Thoracic aorta (tissue), 2 donors: Measurements from ENCODE around the gene PYGB. TPM values are rescaled to one million over a fixed set of nuclear protein-coding genes. Genes with fewer than 3 reads are reported as not detected.

Experiments used
- ATAC-seq: fragments of 150-250 bp; one replicate; pipeline ENCODE4 v1.8.0; 2017; ENCODE audit warnings: low read depth; ENCODE audit not compliant: insufficient number of reproducible peaks, low FRiP score
- DNase-seq: peaks from one replicate; pipeline ENCODE4 v3.0.0-alpha.2; 2020; ENCODE audit warnings: low spot score
- H3K27ac ChIP-seq, 2 donors: fragments of 200-600 bp; sonication (generic); 1 replicate in 1 of 2; 2 replicates in 1 of 2; pipeline ENCODE4 v1.5.1; 2016; ENCODE audit warnings: mild to moderate bottlenecking in 2 of 2, moderate library complexity in 2 of 2
- H3K27me3 ChIP-seq: fragments of 200-600 bp; sonication (generic); replicated peaks from 2 replicates; pipeline ENCODE4 v1.6.0; 2016; ENCODE audit warnings: mild to moderate bottlenecking; ENCODE audit not compliant: insufficient read depth
- H3K36me3 ChIP-seq: fragments of 200-600 bp; sonication (generic); one replicate; pipeline ENCODE4 v1.5.1; 2016
- H3K4me1 ChIP-seq, 2 donors: fragments of 200-600 bp; sonication (generic); 1 replicate in 1 of 2; 2 replicates in 1 of 2; pipeline versions ENCODE4 v1.5.1 to v1.6.0; 2016; ENCODE audit warnings: low read depth in 2 of 2, mild to moderate bottlenecking in 1 of 2; ENCODE audit not compliant: control insufficient read depth in 1 of 2
- H3K4me3 ChIP-seq: fragments of 200-600 bp; sonication (generic); 2 replicates; pipeline ENCODE4 v1.5.1; 2016; ENCODE audit warnings: mild to moderate bottlenecking
- H3K9me3 ChIP-seq: fragments of 200-600 bp; sonication (generic); 2 replicates; pipeline ENCODE4 v1.5.1; 2016
- total RNA-seq, 2 donors: library from RNA; depleted of rRNA; stranded (reverse); fragments of >200 nt; gene quantifications; one replicate each; pipeline versions ENCODE4 v1.1.0 to v1.2.3, GENCODE V29; 2016
- TF ChIP-seq, protein P1 (sequence below): fragments of 200-600 bp; sonication (generic); IDR thresholded peaks from one replicate; pipeline ENCODE4 v1.5.1; 2019; ENCODE audit warnings: antibody characterized with exemption

PYGB gene
- total RNA-seq, 2 donors from 2014 or later = 124 to 256 TPM

DNA sequence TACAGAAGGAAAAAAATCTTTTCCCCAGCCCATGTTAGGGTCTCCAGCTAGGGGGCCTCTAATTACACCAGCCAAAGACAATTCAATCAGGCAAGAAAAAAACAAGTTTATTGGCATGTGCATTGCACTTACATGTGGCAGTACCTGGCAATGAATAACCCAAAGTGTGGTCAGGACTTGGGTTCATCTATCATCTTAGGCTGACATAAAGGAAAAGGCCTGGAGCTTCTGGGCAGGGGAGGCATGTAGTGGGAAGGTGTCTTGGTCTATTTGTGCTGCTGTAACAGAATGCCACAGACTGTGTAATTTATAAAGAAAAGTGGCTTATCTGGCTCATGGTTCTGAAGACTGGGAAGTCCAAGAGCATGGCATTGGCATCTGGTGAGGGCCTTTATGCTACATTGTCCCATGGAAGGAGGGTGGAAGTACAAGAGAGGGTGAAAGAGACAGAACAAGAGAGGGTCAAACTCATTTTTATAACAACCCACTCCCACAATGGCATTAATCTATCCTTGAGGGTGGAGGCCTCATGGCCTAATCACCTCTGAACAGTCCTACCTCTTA is 4.4 kb upstream of the PYGB start:
- no peaks in the 10 kb centered on the region for H3K36me3 ChIP-seq
- no peak for ATAC-seq
- no peak for DNase-seq
- TF ChIP-seq, protein P1, sequence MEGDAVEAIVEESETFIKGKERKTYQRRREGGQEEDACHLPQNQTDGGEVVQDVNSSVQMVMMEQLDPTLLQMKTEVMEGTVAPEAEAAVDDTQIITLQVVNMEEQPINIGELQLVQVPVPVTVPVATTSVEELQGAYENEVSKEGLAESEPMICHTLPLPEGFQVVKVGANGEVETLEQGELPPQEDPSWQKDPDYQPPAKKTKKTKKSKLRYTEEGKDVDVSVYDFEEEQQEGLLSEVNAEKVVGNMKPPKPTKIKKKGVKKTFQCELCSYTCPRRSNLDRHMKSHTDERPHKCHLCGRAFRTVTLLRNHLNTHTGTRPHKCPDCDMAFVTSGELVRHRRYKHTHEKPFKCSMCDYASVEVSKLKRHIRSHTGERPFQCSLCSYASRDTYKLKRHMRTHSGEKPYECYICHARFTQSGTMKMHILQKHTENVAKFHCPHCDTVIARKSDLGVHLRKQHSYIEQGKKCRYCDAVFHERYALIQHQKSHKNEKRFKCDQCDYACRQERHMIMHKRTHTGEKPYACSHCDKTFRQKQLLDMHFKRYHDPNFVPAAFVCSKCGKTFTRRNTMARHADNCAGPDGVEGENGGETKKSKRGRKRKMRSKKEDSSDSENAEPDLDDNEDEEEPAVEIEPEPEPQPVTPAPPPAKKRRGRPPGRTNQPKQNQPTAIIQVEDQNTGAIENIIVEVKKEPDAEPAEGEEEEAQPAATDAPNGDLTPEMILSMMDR = no peak
- H3K27me3 ChIP-seq = no peaks in the 10 kb centered on the region
- H3K27ac ChIP-seq = no peak overlapping the region
- no peaks in the 10 kb centered on the region for H3K9me3 ChIP-seq
- peaks cover 17 to 22% of the 10 kb centered on the region in 2 donors for H3K4me1 ChIP-seq
- no peak overlapping the region for H3K4me3 ChIP-seq

DNA sequence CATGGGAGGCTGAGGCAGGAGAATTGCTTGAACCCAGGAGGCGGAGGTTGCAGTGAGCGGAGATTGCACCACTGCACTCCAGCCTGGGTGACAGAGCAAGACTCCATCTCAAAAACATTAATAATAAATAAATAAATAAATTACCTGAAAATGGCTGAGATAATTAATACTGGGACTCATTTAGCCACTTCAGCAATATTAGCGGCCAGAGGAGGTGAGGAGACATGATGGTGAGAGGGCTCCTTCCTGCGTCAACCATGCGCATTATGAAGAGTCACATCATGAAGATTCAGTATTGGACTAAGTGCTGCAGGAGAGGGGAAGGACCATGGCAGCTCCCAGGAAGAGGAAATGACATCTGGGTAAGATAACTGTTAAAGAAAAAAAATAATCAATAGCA is 2.9 kb upstream of the PYGB start:
- no peak for DNase-seq
- no peaks in the 10 kb centered on the region for H3K9me3 ChIP-seq
- no peaks in the 10 kb centered on the region for H3K27me3 ChIP-seq
- no peak overlapping the region for H3K27ac ChIP-seq
- TF ChIP-seq, protein P1 = no peak
- H3K4me3 ChIP-seq = no peak overlapping the region
- H3K4me1 ChIP-seq = peaks cover 8 to 18% of the 10 kb centered on the region in 2 donors
- ATAC-seq = no peak
- no peaks in the 10 kb centered on the region for H3K36me3 ChIP-seq

DNA sequence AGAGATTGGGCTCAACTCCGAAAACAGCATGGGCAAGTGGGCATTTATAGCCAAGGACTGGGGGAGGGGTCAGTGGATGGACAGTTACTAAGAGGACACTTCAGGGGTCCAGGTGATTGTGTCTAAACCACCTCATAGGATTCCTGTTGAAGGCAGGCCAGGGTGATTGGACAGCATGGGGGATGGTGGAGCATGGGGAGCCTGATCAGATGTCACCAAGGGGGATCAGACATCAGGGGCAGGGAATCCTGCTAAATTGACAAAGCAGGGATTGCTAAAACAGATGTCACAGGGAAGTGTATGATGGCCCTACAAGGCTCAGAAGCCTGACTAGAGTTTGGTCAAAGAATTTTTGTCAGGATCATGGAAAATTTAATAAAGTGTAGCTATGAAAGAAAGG is 2.4 kb upstream of the PYGB start:
- Histone ChIP-seq H3K9me3 (no peaks in the 10 kb centered on the region), H3K27ac (no peak overlapping the region), H3K27me3 (no peaks in the 10 kb centered on the region), H3K4me1 (peaks cover 12 to 22% of the 10 kb centered on the region in 2 donors), H3K4me3 (no peak overlapping the region), H3K36me3 (no peaks in the 10 kb centered on the region)
- TF ChIP-seq, protein P1 = no peak
- ATAC-seq (no peak), DNase-seq (no peak)

DNA sequence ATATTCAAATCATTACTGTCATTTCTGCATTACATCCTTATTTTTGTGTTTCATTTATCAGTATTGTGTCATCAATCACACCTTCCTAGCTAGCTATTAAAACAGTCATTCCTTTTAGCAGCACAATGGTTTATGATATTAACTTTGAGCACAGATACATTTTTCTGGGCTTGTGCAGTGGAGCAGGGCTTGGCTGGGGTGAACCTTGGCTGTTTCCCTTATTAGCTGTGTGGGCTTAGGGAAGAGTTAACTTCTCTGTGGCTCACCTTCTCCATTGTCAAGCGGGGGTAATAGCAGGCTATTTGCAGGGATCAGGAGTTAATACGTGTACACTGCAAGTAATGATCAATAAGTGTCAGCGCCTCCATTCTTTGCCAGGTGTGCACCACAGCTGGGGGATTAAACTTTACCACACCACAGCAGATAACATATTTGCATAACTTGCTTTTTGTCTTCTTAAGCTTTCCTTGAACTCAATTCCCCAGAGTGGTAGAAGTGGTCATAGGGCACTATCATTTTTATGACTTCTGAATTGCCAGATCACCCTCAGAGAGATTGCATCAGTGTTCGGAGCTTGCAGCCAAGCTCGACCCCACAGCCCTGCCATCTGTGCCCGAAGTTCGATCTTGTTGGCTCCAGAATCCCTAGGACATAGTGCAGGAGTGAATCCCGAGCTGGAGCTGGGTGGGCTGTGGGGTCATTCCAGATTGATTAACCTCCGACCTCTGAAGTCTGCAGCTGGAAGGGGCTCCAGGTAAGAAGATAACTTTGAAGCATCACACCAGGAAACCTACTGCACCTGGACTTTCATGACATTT is 1.5 kb upstream of the PYGB start:
- TF ChIP-seq, protein P1 = no peak
- peak overlapping the region; percentile 94 to 95 for H3K27ac ChIP-seq
- H3K27me3 ChIP-seq = no peaks in the 10 kb centered on the region
- DNase-seq (no peak), ATAC-seq (no peak)
- H3K4me3 ChIP-seq = peak overlapping the region; percentile 76
- H3K4me1 ChIP-seq = peaks cover 14 to 31% of the 10 kb centered on the region in 2 donors
- no peaks in the 10 kb centered on the region for H3K36me3 ChIP-seq
- no peaks in the 10 kb centered on the region for H3K9me3 ChIP-seq

DNA sequence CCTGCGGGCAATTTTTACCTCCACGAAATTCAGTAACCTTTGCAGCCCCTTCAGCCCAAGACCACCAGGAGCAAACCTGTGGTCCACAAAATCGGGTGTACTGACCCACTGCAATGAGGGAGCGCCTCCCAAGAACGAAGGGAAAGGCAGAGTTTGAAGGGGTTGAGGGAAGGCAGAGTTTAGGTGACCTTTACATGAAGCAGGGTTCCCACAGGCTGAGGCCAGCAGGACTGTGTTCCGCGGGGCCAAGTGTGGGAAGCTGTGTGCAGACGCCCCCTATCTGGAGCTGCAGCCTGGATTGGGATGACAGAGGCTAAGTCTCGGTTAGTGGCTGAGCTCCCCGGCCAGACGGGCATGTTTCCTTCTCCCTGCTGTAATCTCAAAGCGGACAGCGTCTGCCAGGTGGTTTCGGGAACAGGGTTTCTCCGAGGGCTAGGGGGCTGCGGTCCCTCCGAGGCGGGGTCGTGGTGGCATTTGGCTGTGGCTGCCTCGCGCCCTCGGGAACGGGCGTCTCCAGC is 826 bp upstream of the PYGB start:
- Histone ChIP-seq H3K27ac (peak overlapping the region; percentile 94 to 95), H3K9me3 (no peaks in the 10 kb centered on the region), H3K27me3 (no peaks in the 10 kb centered on the region), H3K4me3 (peak overlapping the region; percentile 76), H3K4me1 (peaks cover 18 to 38% of the 10 kb centered on the region in 2 donors), H3K36me3 (no peaks in the 10 kb centered on the region)
- ATAC-seq (peak; percentile 39), DNase-seq (no peak)
- TF ChIP-seq, protein P1 = peak; percentile 28
